ENCODE measurements around the gene ACOX1. TPM values are rescaled to one million over a fixed set of nuclear protein-coding genes. Genes with fewer than 3 reads are reported as not detected.

The ACOX1 gene
- total and polyA plus RNA-seq, 2 of the 13 experiments (the other 11 are each of a cell fraction or from before 2014, with no cell fraction given), result 86.4 to 120 TPM

GRCh38 chr17:75891605-75892555 is 87.1 kb downstream of the ACOX1 start (continued):
- TF ChIP-seq SRSF9 (IDR thresholded peaks at IDR 0.05; ENCODE audit: borderline replicate concordance, insufficient read depth, low read depth, low read length, poor library complexity, severe bottlenecking) (no peak), CREBL2 (CRISPR knock-in tag; IDR thresholded peaks at IDR 0.05; ENCODE audit: borderline replicate concordance) (no peak), HDAC1 (CRISPR knock-in tag; IDR thresholded peaks at IDR 0.05) (peak; percentile 91), SOX5 (CRISPR knock-in tag; IDR thresholded peaks at IDR 0.05; ENCODE audit: borderline replicate concordance) (peak; percentile 51; the same call in 1 of the 2 replicates), NFKB2 (CRISPR knock-in tag; IDR thresholded peaks at IDR 0.05; ENCODE audit: borderline replicate concordance) (no peak), ZNF12 (CRISPR knock-in tag; IDR thresholded peaks at IDR 0.05) (peak; percentile 61), MYPOP (CRISPR knock-in tag; IDR thresholded peaks at IDR 0.05) (peak; percentile 62; the same call in 1 of the 2 replicates), RFX3 (CRISPR knock-in tag; IDR thresholded peaks at IDR 0.05) (no peak), ZBTB39 (CRISPR knock-in tag; IDR thresholded peaks at IDR 0.05) (peak; percentile 93), ZKSCAN5 (CRISPR knock-in tag; IDR thresholded peaks at IDR 0.05) (no peak), NCOR1 (IDR thresholded peaks at IDR 0.05; ENCODE audit: borderline replicate concordance, low read length) (peak; percentile 51; the same call in 1 of the 2 replicates), MLLT10 (CRISPR knock-in tag; IDR thresholded peaks at IDR 0.05) (no peak), TGIF2 (CRISPR knock-in tag; IDR thresholded peaks at IDR 0.05) (no peak), RXRB (CRISPR knock-in tag; IDR thresholded peaks at IDR 0.05; ENCODE audit: borderline replicate concordance) (peak; percentile 67; the same call in 1 of the 2 replicates), ZNF574 (CRISPR knock-in tag; IDR thresholded peaks at IDR 0.05) (peak; percentile 80), ZNF275 (CRISPR knock-in tag; IDR thresholded peaks at IDR 0.05; ENCODE audit: borderline replicate concordance) (peak; percentile 58; the same call in 1 of the 2 replicates), ETV5 (CRISPR knock-in tag; IDR thresholded peaks at IDR 0.05; ENCODE audit: borderline replicate concordance) (peak; percentile 27), ZSCAN21 (CRISPR knock-in tag; IDR thresholded peaks at IDR 0.05; ENCODE audit: borderline replicate concordance) (no peak), E2F5 (CRISPR knock-in tag; conservative IDR thresholded peaks at IDR 0.05) (no peak; the same call in 1 of the 2 replicates), SALL2 (CRISPR knock-in tag; IDR thresholded peaks at IDR 0.05) (peak; percentile 82)
